ENCODE data around the gene ANKDD1B.

Gene ANKDD1B

DNA sequence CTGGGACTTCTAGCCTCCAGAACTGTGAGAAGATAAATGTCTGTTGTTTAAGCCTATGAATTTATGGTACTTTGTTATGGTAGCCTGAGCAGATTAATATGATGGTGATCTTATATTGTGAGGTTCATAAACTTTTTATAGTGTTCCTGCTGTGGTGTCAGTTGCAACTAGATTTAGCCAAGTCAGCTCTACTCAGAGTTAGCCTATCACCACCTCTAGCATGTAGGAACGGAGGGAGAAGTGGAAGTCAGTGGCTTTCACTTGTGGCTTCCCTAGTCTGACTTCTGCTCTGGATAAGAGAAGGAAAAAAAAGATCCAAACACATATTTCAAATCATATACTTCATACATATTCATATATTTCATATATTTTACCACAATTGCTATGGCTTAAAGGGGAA is 99.4 kb downstream of the ANKDD1B start:
- peaks cover 22% of the 10 kb centered on the region for H3K36me3 Mint-ChIP-seq (ENCODE audit: insufficient read depth)
- H3K4me1 Mint-ChIP-seq (ENCODE audit: low read depth in 2 of 2) = peaks cover 22 to 33% of the 10 kb centered on the region in 2 donors
- no peak for ATAC-seq (replicated peaks)
- no peaks in the 10 kb centered on the region for H3K27me3 Mint-ChIP-seq
- DNase-seq = no peak
- peak overlapping the region in 1 of 2 donors; percentile 41 for H3K27ac Mint-ChIP-seq
- H3K4me3 Mint-ChIP-seq = no peak overlapping the region
- H3K9me3 Mint-ChIP-seq = no peaks in the 10 kb centered on the region

DNA sequence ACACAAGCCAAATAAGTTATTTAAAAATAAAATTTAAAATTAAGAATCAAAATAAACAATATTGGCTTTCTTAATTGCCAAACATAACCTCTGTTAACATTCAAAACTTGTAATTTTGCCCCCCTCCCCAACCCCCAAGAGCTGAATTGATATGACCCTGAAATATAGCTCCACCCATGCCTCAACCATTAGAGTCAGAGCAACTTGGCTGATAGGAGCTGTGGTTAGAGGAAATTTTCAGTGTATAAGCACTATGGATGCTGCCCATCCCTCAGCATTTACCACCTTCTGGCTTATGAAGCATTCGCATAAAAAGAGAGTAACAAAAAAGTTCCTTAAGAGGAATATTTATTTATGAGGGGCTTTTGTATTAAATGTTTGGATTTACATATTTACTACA is 99.9 kb downstream of the ANKDD1B start:
- Mint-ChIP-seq H3K9me3 (no peaks in the 10 kb centered on the region), H3K27me3 (no peaks in the 10 kb centered on the region), H3K36me3 (ENCODE audit: insufficient read depth) (peaks cover 22% of the 10 kb centered on the region), H3K4me3 (no peak overlapping the region), H3K4me1 (ENCODE audit: low read depth in 2 of 2) (peaks cover 26 to 36% of the 10 kb centered on the region in 2 donors), H3K27ac (no peak overlapping the region)
- no peak for DNase-seq
- no peak for ATAC-seq (replicated peaks)

DNA sequence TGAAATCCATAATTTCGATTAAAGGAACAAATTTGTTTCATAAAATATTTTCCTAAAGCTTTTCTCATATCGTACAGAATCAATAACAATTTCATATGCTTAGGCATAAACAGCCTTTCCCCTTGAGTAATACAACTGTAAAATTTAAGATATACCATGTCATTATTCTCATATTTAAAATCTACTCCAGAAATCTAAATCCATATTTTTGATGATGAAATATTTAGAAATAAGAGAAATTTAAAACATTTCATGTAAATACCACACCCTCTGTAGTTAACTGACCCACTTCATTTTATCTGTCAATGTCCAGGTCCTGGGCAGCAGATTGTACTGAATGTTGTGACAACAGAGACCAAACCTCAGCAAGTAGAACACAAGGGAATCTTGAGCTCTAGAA is 100.8 kb downstream of the ANKDD1B start:
- Mint-ChIP-seq H3K36me3 (ENCODE audit: insufficient read depth) (peaks cover 25% of the 10 kb centered on the region), H3K9me3 (no peaks in the 10 kb centered on the region), H3K27ac (peak overlapping the region in 1 of 2 donors; percentile 44), H3K4me3 (no peak overlapping the region), H3K27me3 (no peaks in the 10 kb centered on the region), H3K4me1 (ENCODE audit: low read depth in 2 of 2) (peaks cover 32 to 42% of the 10 kb centered on the region in 2 donors)
- ATAC-seq (replicated peaks) = no peak
- DNase-seq = no peak

DNA sequence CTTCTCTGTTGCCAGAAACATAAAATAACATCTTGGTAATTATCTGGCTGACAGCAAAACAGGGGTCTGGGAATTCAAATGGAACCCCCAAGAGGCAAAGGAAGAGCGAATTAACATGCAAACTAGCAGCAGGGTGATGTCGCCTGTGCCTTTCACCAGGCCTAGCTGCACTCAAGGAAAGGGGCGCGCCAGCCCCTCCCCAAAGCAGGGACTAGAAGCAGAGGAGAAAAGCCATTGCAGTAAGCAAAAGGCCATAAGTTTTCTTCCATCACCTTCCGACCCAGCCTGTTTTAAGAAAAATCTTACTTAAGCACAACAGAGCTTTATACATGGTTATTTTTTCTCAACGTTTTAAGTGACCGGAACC is 105.4 kb downstream of the ANKDD1B start:
- Mint-ChIP-seq H3K9me3 (no peaks in the 10 kb centered on the region), H3K36me3 (ENCODE audit: insufficient read depth) (peaks cover 26% of the 10 kb centered on the region), H3K4me1 (ENCODE audit: low read depth in 2 of 2) (peaks cover 27 to 36% of the 10 kb centered on the region in 2 donors), H3K27ac (peak overlapping the region; percentile 95 to 97), H3K27me3 (no peaks in the 10 kb centered on the region), H3K4me3 (peak overlapping the region; percentile 97 to 98)
- DNase-seq = no peak
- peak; percentile 3 for ATAC-seq (replicated peaks)

DNA sequence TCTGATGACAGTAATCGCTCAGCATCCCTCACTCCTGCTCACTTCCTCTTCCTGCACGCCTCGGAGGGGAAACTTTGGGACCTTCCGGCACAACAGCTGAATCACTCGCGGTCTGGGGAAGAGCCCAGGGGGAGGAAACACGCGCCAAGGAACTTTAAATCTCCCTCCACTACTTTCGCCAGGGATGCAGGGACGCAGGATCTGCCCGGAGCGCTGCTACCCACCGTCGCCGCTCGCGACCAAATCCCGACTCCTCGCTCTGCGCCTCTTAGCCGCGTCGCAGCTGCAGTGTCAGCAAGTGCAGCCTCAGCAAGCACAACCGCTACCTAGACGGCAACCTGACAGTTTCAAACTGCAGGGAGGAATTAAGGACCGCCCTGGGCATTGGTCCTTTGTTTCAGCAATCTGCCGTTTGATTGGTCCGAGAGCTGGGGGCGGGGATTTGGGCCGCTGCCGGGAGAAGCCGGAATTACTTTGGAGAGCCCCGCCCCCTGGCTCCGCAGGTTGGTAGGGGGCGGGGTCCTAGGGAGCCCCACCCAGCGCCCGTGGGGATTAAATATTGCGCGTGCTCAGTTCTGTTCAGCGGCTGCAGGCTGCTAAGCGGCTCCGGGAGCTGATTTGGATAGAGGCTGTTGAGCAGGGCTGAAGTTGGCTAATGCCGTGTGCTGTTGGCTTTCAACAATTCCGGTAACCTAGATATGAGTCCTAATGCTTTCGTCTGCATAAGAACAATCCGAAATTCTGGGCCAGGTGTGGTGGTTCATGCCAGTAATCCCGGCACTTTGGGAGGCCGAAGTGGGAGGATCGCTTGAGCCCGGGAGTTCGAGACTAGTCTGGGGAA is 106.0 kb downstream of the ANKDD1B start, which contains the start of gene POC5:
Gene POC5 (minus strand): TSS at position 356 of the 841 bp plus-strand sequence. CDS start 4,500 bp downstream, outside the sequence.
- ATAC-seq (replicated peaks) = peak; percentile 92

DNA sequence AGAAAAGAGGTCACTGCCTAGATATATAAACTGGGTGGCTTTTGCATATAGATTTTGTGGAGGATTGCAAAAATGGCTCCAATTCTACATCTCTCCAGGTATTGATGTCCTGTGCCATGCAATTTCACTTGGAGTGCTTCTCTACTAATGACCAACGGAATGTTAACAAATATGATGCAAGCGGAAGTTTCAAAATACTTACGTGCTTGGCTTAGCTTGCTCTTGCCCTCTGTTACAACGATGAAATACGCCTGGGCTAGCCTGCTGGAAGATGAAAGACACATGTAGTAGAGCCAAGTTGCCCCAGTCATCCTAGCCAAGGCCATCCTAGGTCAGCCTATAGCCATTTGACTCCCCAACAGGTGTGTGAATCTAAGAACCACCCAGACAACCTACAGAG is 109.6 kb downstream of the ANKDD1B start:
- DNase-seq (no peak), ATAC-seq (replicated peaks) (no peak)
- no peaks in the 10 kb centered on the region for H3K9me3 Mint-ChIP-seq
- peaks cover 8% of the 10 kb centered on the region for H3K36me3 Mint-ChIP-seq (ENCODE audit: insufficient read depth)
- H3K27me3 Mint-ChIP-seq = peaks cover 0 to 5% of the 10 kb centered on the region in 2 donors
- no peak overlapping the region for H3K4me3 Mint-ChIP-seq
- H3K4me1 Mint-ChIP-seq (ENCODE audit: low read depth in 2 of 2) = peaks cover 9 to 12% of the 10 kb centered on the region in 2 donors
- no peak overlapping the region for H3K27ac Mint-ChIP-seq

More for the DNA sequence above, 106.0 kb downstream of the ANKDD1B start, which contains the start of gene POC5:
- Mint-ChIP-seq H3K9me3 (no peaks in the 10 kb centered on the region), H3K36me3 (ENCODE audit: insufficient read depth) (peaks cover 20% of the 10 kb centered on the region), H3K4me1 (ENCODE audit: low read depth in 2 of 2) (peaks cover 27 to 36% of the 10 kb centered on the region in 2 donors), H3K4me3 (peak within 1 kb of the TSS; percentile 97 to 98), H3K27me3 (no peaks in the 10 kb centered on the region), H3K27ac (peak within 1 kb of the TSS; percentile 95 to 97)
- DNase-seq = peak; percentile 98 to 99 (median 99)
